Measurements from ENCODE around the gene ATAT1.

Gene ATAT1

GRCh38 chr6:30626484-30627366, at the start of gene ATAT1:
TSS of gene ATAT1 (plus strand) at chr6:30626874.
- peak; percentile 80 for DNase-seq

GRCh38 chr6:30578051-30578450, 48.6 kb upstream of the ATAT1 start:
- no peak for DNase-seq

- no peak for DNase-seq
These were observed 42.8 kb upstream of the ATAT1 start for GRCh38 chr6:30583921-30584320.

GRCh38 chr6:30589754-30590358, 36.8 kb upstream of the ATAT1 start:
- no peak for DNase-seq

- DNase-seq: no peak
These were observed 36.2 kb upstream of the ATAT1 start for GRCh38 chr6:30590509-30590908.

GRCh38 chr6:30591008-30591407, 35.7 kb upstream of the ATAT1 start:
- no peak for DNase-seq

GRCh38 chr6:30592287-30592686, 34.4 kb upstream of the ATAT1 start:
- DNase-seq: no peak

- peak; percentile 65 for DNase-seq
These were observed 29.1 kb upstream of the ATAT1 start for GRCh38 chr6:30597315-30598144.

GRCh38 chr6:30598912-30599624, 27.6 kb upstream of the ATAT1 start:
- no peak for DNase-seq

GRCh38 chr6:30599625-30600324, 26.9 kb upstream of the ATAT1 start:
- no peak for DNase-seq

- DNase-seq: no peak
These were observed 26.2 kb upstream of the ATAT1 start for GRCh38 chr6:30600451-30600961.

GRCh38 chr6:30601436-30601814, 25.2 kb upstream of the ATAT1 start:
- no peak for DNase-seq

GRCh38 chr6:30601815-30602641, 24.6 kb upstream of the ATAT1 start:
- DNase-seq: no peak

GRCh38 chr6:30603961-30604360, 22.7 kb upstream of the ATAT1 start:
- DNase-seq: no peak

GRCh38 chr6:30610065-30610464, 16.6 kb upstream of the ATAT1 start:
- DNase-seq: no peak

- DNase-seq: no peak
These were observed 15.4 kb upstream of the ATAT1 start for GRCh38 chr6:30611150-30611855.

GRCh38 chr6:30611856-30612194, 14.8 kb upstream of the ATAT1 start:
- DNase-seq: no peak

GRCh38 chr6:30612213-30612612, 14.5 kb upstream of the ATAT1 start:
- DNase-seq: no peak

- no peak for DNase-seq
These were observed 13.9 kb upstream of the ATAT1 start for GRCh38 chr6:30612687-30613248.
